Pancreas (tissue), 10 donors: Measurements from ENCODE around the gene GFRA1. TPM values are rescaled to one million over a fixed set of nuclear protein-coding genes. Genes with fewer than 3 reads are reported as not detected.

ENCODE experiments used
- ATAC-seq, 4 donors: fragments of 200-7000 bp; cut with Tn5 transposase; one replicate each; pipeline versions ENCODE4 v1.8.0 to v1.9.1; 2020; ENCODE audit warnings: mild to moderate bottlenecking in 4 of 4, moderate library complexity in 4 of 4
- DNase-seq, 6 donors: peaks; one replicate each; pipeline ENCODE4 v3.0.0-alpha.2; 2020
- FAIRE-seq: peaks from 2 replicates; lab custom pipeline; 2012; peaks lifted over from hg19 to GRCh38; lab: Jason Lieb, UNC
- H3K27ac ChIP-seq, 4 donors: fragments of 200-600 bp; sonication (generic); 1 replicate in 3 of 4; 2 replicates in 1 of 4; pipeline versions ENCODE4 v1.5.0 to v1.8.0; 2020
- H3K27me3 ChIP-seq, 4 donors: fragments of 200-600 bp; one replicate each; pipeline ENCODE4 v1.8.0; 2021
- H3K36me3 ChIP-seq, 3 donors: fragments of 200-600 bp; sonication (generic) in 1 of 3; one replicate each; pipeline versions ENCODE4 v1.5.0 to v1.8.0; 2020 to 2021
- H3K4me1 ChIP-seq, 3 donors: fragments of 200-600 bp; one replicate each; pipeline ENCODE4 v1.8.0; 2021
- H3K4me3 ChIP-seq, 4 donors: fragments of 200-600 bp; sonication (generic) in 2 of 4; one replicate each; pipeline versions ENCODE4 v1.5.0 to v1.8.0; 2020 to 2021
- H3K9me3 ChIP-seq, 4 donors: fragments of 200-600 bp; one replicate each; pipeline ENCODE4 v1.8.0; 2021
- CTCF ChIP-seq, 4 donors: fragments of 200-600 bp; sonication (generic) in 3 of 4; IDR thresholded peaks; one replicate each; pipeline versions ENCODE4 v1.5.0 to v1.8.0; 2021; ENCODE audit warnings: antibody characterized with exemption in 4 of 4
- WGBS, 2 donors: extraction: QIAGEN DNeasy Blood & Tissue Kit; methylation state at CpG; one replicate each; pipeline ENCODE4 v1.1.7; 2013; 5-methylcytosine and 5-hydroxymethylcytosine counted together
- intact Hi-C, 3 donors: fragments of 100-400 bp; cut with DNase I; formaldehyde crosslinking; loops; one replicate each; pipeline versions ENCODE4 v1.11.1 to v1.14.2; 2022
- polyA plus RNA-seq, 2 donors: library from polyadenylated mRNA; stranded (reverse); fragments of 200-250 nt; gene quantifications; one replicate each; pipeline ENCODE4 v1.2.3, GENCODE V29; 2013
- total RNA-seq, 6 donors: library from RNA; stranded (reverse); fragmentation: NEBNext Ultra II Directional in 4 of 6; extraction: Animal tissue kit (Norgen Biotek cat#: 25700) in 4 of 6; gene quantifications; one replicate each; pipeline versions ENCODE4 v1.2.1 to v1.2.4, GENCODE V29; 2021 to 2023
- donor health status: healthy with polysubstance abuse.
- donor health status: DM: no; HTN: no; CAD: no; lungs with moderate emphysema.
- donor health status: DM: no; HTN: no; CAD: no.
- donor health status: control.
- donor health status: control.
- donor health status: Bipolar disorder and iron deficiency.
- donor health status: DM: yes; HTN: yes; CAD: no.
- donor health status: DM: no; HTN: no; CAD: no.
- donor health status: DM: no; HTN: no; CAD: no.
- donor health status: DM: yes; HTN: yes; CAD: no.

Gene GFRA1
- total and polyA plus RNA-seq, 8 donors: 0.61 to 4.4 (median 1.3) TPM

- H3K27ac ChIP-seq: no peak overlapping the region
- no peak for TF ChIP-seq CTCF (IDR thresholded peaks at IDR 0.05)
- WGBS, 2 donors: 62 to 67% methylated on average over 3 of the region's 3 CpGs
- no peaks in the 10 kb centered on the region for H3K27me3 ChIP-seq
- no peaks in the 10 kb centered on the region for H3K36me3 ChIP-seq
- H3K9me3 ChIP-seq: no peaks in the 10 kb centered on the region
- H3K4me3 ChIP-seq: no peak overlapping the region
- DNase-seq (no peak), ATAC-seq (no peak), FAIRE-seq (no peak)
- no peaks in the 10 kb centered on the region for H3K4me1 ChIP-seq
- intact Hi-C loops: no loop called here
Observed at GRCh38 chr10:116030576-116030975, 242.4 kb downstream of the GFRA1 start.

- intact Hi-C loops: no loop called here
- 78 to 83% methylated on average over 4 of the region's 4 CpGs for WGBS, 2 donors
- Histone ChIP-seq H3K4me3 (no peak overlapping the region), H3K27ac (no peak overlapping the region), H3K27me3 (no peaks in the 10 kb centered on the region), H3K9me3 (no peaks in the 10 kb centered on the region), H3K4me1 (no peaks in the 10 kb centered on the region), H3K36me3 (no peaks in the 10 kb centered on the region)
- DNase-seq (no peak), FAIRE-seq (no peak), ATAC-seq (no peak)
- TF ChIP-seq CTCF (IDR thresholded peaks at IDR 0.05): no peak
Observed at GRCh38 chr10:116029826-116030225, 243.2 kb downstream of the GFRA1 start.

GRCh38 chr10:116027355-116027754 is 245.7 kb downstream of the GFRA1 start:
- Histone ChIP-seq H3K4me3 (no peak overlapping the region), H3K9me3 (no peaks in the 10 kb centered on the region), H3K27ac (no peak overlapping the region), H3K4me1 (no peaks in the 10 kb centered on the region), H3K27me3 (no peaks in the 10 kb centered on the region), H3K36me3 (no peaks in the 10 kb centered on the region)
- FAIRE-seq (no peak), ATAC-seq (no peak), DNase-seq (no peak)
- TF ChIP-seq CTCF (IDR thresholded peaks at IDR 0.05): no peak
- intact Hi-C loops: no loop called here
- 84 to 86% methylated on average over 6 of the region's 6 CpGs for WGBS, 2 donors

GRCh38 chr10:116026725-116027124 is 246.3 kb downstream of the GFRA1 start:
- H3K9me3 ChIP-seq: no peaks in the 10 kb centered on the region
- intact Hi-C loops: no loop called here
- ATAC-seq (no peak), FAIRE-seq (no peak), DNase-seq (no peak)
- H3K27ac ChIP-seq: no peak overlapping the region
- no peaks in the 10 kb centered on the region for H3K36me3 ChIP-seq
- no peaks in the 10 kb centered on the region for H3K4me1 ChIP-seq
- TF ChIP-seq CTCF (IDR thresholded peaks at IDR 0.05): no peak
- no peaks in the 10 kb centered on the region for H3K27me3 ChIP-seq
- no peak overlapping the region for H3K4me3 ChIP-seq
- WGBS, 2 donors: 83 to 90% methylated on average over 6 of the region's 6 CpGs

GRCh38 chr10:116026315-116026714 is 246.7 kb downstream of the GFRA1 start:
- 56 to 80% methylated on average over 1 of the region's 1 CpG for WGBS, 2 donors
- no peak for TF ChIP-seq CTCF (IDR thresholded peaks at IDR 0.05)
- FAIRE-seq: no peak
- Histone ChIP-seq H3K36me3 (no peaks in the 10 kb centered on the region), H3K9me3 (no peaks in the 10 kb centered on the region), H3K27ac (no peak overlapping the region), H3K27me3 (no peaks in the 10 kb centered on the region), H3K4me1 (no peaks in the 10 kb centered on the region), H3K4me3 (no peak overlapping the region)
- ATAC-seq: no peak
- DNase-seq: no peak
- intact Hi-C loops: no loop called here
